NCI-H1092 treated with DMSO at 0.1 percent for 48 hours (cell line): Measurements from ENCODE around the gene LAMA4.

ENCODE experiments used
- DNase-seq: peaks from one replicate; lab custom pipeline; 2025; lab: John Stamatoyannopoulos, UW

LAMA4 gene

DNA sequence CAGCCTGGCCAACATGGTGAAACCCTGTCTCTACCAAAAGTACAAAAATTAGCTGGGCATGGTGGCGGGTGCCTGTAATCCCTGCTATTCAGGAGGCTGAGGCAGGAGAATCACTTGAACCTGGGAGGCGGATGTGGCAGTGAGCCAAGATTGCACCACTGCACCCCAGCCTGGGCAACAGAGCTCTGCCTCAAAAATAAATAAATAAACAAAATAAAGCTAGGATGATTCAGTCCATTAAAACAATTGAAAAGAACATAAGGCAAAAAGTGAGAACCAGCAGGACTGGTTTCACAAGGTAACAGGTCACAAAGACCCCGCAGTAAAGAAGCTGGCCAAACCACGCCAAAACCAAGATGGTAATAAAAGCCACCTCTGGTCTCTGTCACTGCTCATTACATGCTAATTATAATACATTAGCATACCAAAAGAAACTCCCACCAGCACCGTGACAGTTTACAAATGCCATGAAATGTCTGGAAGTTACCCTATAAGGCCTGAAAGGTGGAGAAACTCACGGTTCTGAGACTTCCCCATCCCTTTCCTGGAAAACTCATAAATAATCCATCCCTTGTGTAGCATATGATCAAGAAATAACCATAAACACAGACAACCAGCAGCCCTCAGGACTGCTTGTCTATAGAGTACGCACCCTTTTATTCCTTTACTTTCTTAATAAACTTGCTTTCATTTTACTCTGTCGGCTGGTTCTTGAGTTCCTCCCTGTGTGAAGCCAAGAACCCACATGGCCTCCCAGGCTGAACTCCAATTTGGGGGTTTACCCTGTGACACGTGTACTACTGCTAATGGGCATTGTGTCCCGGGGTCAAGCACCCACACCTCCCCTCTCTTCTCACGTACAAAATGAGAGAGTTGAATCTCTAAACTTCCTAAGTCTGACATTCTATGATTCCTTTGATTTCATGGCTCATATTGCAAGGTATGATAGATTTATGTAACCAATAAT lies 10.2 kb downstream of the LAMA4 start:
- DNase-seq = no peak

DNA sequence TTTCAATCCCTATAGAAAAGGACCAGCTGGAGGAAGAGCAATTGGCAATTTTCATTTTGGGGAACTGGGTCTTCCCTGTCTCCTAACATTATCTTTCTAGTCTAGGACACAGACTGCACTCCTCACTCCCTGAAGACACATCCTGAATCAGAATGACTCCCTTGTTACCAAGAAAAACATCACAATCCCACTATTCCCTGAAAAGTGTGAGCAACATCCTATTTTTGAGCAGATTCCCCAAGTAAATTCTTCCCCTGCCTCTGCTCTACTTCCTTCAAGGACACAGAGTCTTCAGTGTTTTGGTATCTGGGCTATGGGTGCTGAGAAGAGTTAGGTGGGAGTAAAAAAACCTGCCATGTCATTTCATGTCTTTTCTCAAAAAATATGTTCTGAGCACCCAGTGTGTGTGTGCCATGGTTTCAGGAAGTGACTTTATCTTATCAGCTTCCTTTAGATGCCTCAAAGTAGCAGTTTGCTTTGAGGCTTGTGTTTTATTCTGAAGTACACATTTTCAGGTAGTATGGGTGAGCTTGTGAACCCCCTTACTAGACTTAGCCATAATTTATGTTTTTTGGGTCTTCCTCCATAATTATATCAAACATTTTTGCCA lies 12.4 kb downstream of the LAMA4 start:
- DNase-seq = no peak

DNA sequence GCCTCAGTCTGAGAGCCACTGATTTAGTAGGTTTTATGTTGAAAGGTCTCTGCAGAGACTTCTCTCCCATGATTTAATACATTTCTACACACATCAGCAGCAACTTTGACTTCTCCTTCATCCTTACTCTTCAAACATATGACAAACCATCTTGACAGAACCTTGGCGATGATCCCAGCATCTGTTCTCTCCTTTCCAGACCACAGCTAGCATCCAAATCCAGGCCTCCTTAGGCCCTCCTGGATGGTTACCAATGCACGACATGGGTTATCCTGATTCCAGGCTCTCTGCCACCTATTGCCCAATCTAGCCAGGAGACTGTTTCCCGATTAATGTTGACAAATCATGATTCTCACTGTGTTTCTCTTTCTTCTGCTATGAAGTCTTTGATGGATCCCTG lies 16.8 kb downstream of the LAMA4 start:
- DNase-seq = no peak

DNA sequence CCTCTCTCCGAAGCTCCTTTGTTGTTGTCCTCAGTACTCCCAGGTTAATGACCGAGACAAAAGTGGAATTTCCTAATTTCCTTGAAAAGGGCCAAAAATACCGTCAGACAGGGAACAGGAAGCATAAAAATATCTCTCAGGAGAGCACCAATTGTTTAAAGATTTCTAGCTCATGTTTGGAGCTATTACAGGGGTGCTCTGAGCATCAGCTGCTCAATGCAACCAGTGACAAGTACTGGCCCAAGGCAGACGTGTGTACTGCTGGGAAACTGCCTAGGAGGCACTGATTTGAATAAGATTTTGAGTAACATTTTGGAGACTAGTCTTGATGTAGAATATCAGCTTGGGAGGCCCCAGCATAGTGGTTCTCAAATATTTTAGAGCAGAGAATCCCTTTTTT lies 17.3 kb downstream of the LAMA4 start:
- no peak for DNase-seq

DNA sequence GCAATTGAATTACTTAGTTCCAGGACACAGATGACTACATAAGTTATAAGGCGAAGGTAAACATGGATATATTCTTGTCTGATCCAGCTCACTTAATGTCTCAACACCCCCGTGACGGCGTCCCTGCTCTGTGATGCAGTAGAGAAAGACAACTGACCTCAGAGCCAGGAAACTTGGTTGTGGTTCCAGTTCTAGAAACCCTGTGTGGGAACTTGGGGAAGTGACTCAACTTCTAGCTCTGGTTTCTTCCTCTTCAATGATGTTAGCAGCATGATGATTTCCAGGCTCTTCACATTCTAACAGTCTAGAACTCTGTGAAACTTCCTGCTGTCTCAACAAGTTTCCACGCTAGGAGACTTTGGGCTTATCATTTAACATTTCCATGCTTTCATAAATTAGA lies 18.4 kb downstream of the LAMA4 start:
- DNase-seq = no peak

DNA sequence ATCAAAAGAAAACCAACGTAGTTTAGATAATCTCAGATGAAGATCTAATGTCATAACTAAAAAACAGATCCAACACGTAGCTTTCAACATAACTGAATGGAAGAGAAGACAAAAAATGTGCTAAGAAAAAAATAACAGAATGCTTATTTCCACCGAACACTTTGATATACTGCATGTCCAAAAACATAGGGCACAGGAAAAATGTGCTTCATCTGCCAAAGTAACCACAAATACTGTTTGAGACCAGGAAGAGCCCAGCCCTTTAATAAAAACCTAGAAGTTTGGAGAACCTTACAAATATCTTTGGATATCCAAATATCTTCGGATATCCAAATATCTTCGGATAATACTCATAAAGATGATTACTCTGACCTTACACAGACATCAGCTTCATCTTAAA lies 19.8 kb downstream of the LAMA4 start:
- no peak for DNase-seq

DNA sequence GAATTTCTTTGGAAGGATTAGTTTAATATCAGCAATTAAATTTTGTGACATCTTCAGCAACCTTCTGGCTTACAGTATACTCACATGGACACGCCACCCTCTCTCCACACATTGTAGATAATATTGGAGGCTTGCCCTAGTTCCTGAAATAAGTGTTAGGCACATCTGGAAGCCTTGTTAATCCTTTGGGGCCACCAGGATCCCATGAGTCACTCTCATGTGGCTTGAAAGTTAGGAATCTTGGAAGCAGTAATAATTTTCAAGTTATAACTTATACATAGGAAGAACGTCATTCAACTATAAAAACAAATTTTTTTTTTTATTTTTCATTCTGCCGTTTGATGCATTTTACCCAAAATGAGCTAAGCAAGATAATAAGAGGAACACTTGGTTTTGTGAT lies 20.5 kb downstream of the LAMA4 start:
- no peak for DNase-seq

DNA sequence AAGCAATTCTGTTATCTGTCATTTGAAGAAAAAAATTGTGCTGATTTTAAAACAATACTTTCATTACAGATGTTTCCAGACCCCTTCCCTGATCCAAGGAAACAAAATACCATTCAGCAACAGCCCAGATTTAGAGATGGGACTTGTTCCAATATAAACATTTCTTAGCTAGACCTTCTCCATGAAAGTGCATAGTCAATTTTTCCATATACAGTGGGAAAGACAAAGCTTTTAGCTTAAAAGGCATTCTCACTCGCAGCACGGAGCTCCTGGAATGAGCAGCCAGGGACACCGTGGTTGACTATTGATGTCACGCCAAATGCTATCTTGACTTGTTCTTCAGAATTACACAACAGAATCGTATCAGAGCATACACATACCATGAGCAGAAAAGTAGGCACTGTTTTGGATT lies 21.5 kb downstream of the LAMA4 start:
- peak; percentile 25 for DNase-seq

DNA sequence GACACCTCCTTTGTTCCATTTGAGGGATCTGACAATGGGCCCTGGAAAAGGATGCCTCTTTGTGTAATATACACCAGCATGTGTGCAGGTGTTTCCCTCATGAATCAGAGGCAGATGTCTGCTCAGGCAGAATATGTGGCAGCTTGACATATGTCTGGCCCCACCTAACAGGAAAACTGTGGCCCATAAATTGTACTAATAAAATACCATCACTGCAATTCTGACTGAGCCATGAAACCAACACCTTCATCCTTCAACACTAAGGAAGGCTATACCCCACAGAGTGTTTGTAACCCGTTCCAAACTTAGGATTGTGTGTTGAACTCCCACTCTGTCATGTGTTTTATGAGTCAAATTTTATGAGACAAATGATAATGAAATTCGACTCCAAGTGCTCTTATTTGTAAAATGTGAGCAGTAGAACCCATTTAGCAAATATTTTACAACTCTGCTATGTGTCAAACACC lies 22.7 kb downstream of the LAMA4 start:
- DNase-seq = peak; percentile 13

DNA sequence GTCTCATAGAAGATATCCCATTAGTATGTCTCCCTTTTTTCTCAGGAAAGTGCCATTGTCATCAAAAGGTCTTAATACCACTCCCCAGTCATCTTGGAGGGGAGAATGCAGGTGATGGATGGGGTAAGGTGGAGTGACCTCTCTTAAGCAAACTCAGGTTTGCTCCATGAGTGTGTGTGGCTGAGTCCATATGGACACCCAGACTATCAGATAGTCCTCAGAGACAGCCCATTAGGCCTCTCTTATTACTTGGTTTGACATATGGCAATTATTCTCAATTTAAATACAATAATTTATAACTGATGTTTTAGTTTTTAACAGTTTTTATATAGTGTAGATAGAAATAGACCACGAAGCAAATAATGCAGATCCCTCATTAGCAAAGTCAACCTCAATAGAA lies 23.2 kb downstream of the LAMA4 start:
- no peak for DNase-seq

DNA sequence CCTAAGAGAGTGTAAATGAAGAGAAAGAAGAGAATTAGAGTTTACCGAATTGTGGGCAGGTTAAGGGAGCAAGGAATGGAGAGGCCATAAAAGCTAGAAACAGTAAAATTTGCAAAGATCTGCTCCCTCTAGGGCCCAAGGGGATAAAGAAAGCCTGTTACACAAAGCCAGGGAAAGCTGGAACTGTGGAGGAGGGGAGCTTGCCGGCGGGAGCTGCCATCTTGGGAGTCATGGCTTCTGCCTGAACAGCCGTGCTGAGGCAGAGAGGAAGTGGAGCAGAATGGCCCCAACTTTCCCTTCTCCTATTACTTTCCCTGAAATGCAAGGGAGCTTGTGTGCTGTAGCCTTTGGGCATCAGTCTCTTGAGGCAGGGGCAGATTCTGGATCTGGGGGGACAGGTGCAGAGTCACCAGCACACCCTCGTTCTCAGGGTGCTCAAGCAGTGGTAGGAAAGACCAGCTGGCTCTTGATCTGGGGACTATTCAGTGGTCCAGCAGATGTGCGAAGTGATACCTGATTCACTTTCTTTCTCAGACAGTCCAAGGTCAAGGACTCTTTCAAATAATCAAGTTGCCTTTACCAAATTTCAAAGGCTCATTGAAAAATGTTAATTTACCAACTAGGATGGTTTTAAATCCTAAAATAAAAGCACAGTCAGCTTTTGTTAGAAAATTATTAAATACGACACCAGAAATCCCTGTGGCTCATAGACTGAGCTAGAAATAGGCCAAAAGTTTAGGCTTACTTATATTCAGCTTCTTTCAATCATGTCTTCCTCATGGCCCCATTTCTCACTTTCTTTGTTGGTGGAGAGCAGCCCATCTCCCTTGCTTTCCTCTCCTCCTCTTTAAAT lies 25.7 kb downstream of the LAMA4 start:
- no peak for DNase-seq

DNA sequence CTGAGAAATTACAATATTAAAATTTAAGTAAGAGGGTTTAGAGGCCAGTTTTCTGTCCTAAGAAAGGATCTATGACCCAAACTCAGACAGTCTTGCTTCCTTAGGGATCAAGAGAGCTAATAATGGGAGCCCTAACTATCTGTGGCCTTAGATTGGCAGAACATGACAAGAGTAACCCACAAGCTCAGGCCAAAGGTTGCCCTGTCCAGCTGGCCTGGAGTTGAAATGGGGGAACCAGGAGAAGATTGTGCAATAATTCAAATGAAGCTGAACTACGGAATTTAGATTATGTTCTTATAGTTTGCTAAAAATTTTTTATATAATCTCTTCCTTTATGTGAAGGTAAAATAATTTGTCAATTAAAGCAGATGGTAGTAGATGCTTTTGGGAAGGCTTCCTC lies 26.4 kb downstream of the LAMA4 start:
- no peak for DNase-seq

DNA sequence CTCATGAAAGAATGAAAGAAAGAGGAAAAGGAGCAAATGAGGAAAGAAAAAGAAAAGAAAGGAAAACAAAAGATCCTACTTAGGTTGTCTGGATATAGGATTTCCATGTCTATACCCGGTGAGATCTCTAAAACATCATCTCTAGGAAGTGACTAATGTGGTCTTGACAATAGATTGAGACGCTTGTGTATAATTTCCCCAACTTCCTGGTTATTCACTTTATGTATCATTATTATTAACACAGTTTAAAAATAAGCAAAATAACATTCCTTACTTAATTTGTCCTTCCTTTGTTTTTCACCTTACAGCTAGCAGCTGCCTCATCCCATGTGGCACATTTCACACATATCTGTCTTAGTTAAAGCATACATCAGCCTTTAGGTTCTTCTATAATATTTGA lies 27.0 kb downstream of the LAMA4 start:
- DNase-seq = no peak

DNA sequence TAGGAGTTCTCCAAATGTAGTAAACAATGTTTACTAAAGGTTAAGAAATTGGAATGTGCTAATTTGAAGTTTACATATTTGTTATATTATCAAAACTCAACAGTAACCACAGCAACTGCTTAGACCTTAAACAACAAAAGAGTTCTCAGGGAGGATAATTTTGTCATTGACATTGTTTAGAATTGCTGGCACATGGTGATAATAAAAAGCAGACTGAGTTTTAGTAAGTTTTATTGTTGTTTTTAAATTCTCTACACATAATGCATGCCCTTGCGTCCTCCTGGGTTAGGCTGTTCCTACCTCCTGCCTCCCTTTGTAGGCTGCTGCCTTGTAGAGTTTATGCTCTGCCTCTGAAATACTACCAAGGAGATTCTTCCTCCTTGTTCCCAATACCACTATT lies 28.7 kb downstream of the LAMA4 start:
- DNase-seq = no peak

DNA sequence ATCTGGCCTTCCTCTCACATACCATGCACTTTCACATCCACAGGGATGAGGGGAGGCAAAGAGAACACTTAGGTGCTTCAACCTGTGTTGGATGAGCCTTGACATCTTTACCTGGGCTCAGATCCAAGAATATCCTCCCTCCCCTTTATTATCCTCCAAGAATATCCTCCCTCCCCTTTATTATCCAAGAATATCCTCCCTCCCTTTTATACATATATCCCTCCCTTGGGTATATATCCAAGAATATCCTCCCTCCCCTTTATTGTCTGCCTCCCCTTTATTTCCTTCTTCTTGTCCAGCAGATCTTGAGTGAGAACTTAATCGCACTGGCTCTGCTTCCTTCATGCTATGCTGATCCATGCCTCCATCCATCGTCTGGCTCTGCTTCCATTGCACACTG lies 30.3 kb downstream of the LAMA4 start:
- no peak for DNase-seq

DNA sequence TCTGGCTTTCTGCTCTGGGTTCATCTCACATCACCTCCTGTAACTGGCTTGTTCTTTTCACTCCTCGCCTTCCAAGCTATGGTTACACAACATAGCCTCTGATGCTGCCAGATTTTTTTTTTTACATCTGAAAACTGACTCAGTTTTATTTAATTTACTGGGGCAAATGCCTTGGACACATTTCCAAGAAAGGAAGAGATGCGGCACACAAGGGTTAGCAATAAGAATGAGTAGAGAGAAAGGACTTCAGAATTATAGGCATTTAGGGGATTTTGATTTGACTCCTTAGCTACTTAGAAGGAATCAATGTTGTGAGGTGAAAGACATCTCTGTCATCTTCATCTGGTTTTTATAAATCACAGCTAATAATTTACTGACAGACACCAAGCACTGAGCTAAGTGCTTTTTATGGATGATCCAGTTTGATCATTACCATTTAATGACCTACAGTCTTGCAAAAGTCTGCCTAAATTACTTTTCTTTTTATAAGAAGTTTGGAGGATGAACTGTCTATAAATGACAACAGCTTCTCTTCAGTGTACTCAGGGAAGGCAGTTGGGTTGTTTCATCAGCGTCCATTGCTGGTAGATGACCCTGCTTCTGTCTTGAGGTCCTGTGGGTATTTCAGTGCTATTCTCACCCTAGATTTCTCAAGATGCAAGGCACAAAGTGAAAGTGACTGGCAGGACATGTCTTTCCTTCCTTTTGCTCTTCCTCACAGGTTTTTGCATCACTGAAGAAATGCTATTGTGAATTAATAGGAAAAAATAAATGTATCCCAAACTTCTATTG lies 31.1 kb downstream of the LAMA4 start:
- DNase-seq = no peak

DNA sequence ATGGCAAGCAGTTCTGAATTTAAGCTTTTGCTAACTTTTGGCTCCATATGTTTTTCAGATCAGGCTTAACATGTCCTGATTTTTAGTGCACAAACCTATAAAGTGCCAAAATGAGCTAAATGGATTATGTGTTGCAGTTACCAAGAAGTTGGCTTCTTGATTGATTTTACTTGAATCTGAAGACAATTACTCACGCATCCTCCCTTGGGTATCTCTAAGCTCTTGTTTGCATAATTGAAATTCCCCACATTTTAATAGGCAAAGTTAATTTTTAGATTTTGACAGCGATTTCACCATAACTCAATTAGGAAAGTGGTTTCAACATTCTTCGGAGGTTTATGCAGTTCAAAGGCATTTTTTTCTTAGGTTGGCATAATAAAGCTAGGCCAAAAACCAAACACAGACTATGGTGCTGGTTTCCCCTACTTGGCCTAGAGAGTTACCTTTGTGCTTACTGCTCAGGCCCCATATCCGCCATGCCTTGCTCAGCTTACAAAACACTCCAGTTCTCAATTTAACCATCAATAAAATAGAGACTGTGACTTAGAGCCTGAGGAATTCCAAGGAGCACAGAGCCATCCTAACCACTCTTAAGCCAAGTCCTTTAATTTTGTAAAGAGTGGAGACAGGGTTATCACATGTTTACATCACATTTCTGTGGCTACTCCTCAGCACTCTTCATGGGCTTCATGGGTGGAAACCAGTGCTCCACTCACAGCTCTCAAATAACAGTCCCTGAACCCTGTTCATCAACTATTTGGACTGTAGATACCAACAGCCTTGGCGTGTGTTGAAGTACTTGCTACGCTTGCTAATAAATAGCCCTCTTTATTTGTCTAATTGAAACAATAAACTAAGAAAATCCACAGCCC lies 32.1 kb downstream of the LAMA4 start:
- no peak for DNase-seq

DNA sequence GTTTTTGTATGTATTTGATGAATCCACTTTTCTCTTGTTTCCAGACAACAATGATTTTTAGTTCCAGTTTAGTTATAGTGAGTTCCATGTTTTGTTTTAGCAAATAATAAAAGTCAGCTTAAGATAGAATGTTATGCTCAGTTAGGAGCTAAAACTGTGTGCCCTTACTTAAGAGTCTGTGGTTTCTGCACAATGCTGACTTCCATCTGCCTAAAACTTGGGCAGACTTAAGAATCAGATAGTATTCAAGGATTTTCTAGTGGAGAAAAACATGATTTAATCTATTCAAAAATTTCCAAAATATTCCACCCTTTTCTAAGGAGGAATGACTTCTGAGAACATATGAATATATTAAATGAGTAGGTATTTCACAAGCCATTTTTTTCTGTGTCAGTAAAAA lies 32.8 kb downstream of the LAMA4 start:
- DNase-seq = no peak

DNA sequence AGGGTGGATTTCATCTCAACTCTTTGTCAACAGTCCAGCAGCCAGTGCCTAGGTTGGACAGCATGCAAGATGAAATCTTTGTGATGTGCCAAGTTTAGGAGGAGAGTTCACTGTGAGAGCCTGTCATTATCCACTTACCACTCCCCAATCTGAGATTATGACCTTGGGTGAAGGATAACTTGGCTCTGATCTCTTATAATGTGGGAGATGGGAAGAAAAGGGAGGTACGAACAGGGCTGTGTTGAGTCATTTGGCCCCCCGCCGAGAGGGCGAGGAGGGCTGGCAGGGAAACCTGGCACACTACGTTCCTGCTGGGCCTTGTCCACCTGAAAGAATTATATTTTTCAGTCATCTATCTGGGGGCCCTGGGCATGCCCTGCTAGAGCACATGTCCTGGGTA lies 35.8 kb downstream of the LAMA4 start:
- DNase-seq = no peak

DNA sequence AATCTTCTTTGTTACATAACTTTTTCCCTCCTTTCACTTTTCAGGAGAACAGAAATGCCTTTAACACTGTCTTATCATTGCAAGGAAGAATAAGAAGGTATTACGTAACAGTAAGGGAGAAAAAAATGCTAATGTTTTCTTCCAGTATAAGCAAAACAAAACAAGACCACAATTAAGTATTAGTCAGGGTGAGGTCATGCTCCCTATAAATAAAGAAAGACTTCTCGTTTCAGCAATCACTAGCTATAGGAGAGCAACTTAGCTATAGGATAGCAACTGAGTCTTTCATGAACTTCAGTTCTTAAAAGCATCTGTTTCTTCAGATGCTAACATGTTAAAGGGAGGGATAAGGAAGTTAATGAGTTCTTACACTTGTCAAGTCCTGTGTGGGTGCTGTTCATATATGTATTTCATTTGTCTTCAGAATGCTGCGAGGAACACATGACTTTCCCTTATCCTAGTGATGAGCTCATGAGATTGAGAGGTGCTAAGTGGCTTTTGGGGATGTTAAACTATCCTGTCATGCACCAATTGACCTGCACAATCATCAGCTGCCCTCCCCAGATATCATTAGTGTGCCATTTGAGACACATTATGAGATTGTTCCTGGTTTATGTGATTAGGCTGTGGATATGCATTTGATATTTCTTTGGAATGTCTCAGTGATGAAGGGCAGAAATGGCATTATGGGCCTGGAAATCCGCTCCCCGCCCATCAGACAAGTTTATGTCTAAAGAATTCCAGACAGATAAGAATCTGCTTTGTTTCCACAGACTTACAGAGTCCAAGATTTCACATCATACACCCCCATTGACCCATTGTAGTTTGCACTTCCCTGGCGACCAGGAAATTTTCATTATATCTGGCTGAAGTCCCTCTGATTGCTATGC lies 37.5 kb downstream of the LAMA4 start:
- no peak for DNase-seq
